H1 (cell line): ENCODE data around the gene P3H3. TPM values are rescaled to one million over a fixed set of nuclear protein-coding genes. Genes with fewer than 3 reads are reported as not detected.

Experiments
- ASH2L ChIP-seq: fragments of 200-600, 300-600 bp; sonication (generic); IDR thresholded peaks from one replicate; pipeline ENCODE4 v1.7.1; 2017; ENCODE audit warnings: low read length
- CHD2 ChIP-seq: IDR thresholded peaks from 2 replicates; pipeline ENCODE4 v1.6.1; 2012; ENCODE audit warnings: low read length, improper control_type of control experiment
- POLR2A ChIP-seq, 2 experiments: IDR thresholded peaks; 1 replicate in 1 of 2; 2 replicates in 1 of 2; pipeline ENCODE4 v1.6.1; 2011; ENCODE audit warnings: low read depth in 2 of 2, low read length in 2 of 2, mild to moderate bottlenecking in 2 of 2; ENCODE audit errors: control extremely low read depth in 1 of 2
- RNF2 ChIP-seq: fragments of 200-900, 300-1000 bp; sonication (generic); IDR thresholded peaks from 2 replicates; pipeline ENCODE4 v1.7.1; 2016; ENCODE audit warnings: borderline replicate concordance, low read depth, mild to moderate bottlenecking, antibody characterized with exemption, low read length; ENCODE audit not compliant: poor library complexity, severe bottlenecking; ENCODE audit errors: missing control alignments
- SIX5 ChIP-seq: IDR thresholded peaks from 2 replicates; pipeline ENCODE4 v1.6.1; 2011; ENCODE audit warnings: mild to moderate bottlenecking, low read depth, low read length
- SP2 ChIP-seq: IDR thresholded peaks from 2 replicates; pipeline ENCODE4 v1.6.1; 2012; ENCODE audit warnings: mild to moderate bottlenecking, low read length, inconsistent platforms
- polyA plus RNA-seq, 7 experiments: library from polyadenylated mRNA; depleted of rRNA in 3 of 7; stranded (reverse) in 5 of 7; unstranded in 2 of 7; fragments of >200 nt in 5 of 7; fragments of 200-250 nt in 2 of 7; gene quantifications; 1 replicate in 5 of 7; 2 replicates in 1 of 7; 4 replicates in 1 of 7; pipeline versions ENCODE4 v1.2.1 to v1.2.3, GENCODE V29; 2011 to 2013; ENCODE audit warnings: missing spikeins in 2 of 7, mixed read lengths in 2 of 7
- total RNA-seq: library from RNA; stranded (reverse); fragmentation: NEBNext Ultra II Directional; extraction: Animal tissue kit (Norgen Biotek cat#: 25700); gene quantifications from 2 replicates; pipeline ENCODE4 v1.2.1, GENCODE V29; 2021
- TF ChIP-seq, protein P1 (sequence below): fragments of 300-600 bp; sonication (generic); IDR thresholded peaks from 2 replicates; pipeline ENCODE4 v1.7.1; 2012; ENCODE audit warnings: low read length, moderate library complexity, mild to moderate bottlenecking, inconsistent platforms; ENCODE audit not compliant: insufficient replicate concordance
- TF ChIP-seq, protein P2 (sequence below): IDR thresholded peaks from 2 replicates; pipeline ENCODE4 v1.6.1; 2012; ENCODE audit warnings: low read length, inconsistent platforms

P3H3 gene
- total and polyA plus RNA-seq, 2 of the 8 experiments (the other 6 are each of a cell fraction or from before 2014, with no cell fraction given), result 22.9 to 43.5 TPM

DNA sequence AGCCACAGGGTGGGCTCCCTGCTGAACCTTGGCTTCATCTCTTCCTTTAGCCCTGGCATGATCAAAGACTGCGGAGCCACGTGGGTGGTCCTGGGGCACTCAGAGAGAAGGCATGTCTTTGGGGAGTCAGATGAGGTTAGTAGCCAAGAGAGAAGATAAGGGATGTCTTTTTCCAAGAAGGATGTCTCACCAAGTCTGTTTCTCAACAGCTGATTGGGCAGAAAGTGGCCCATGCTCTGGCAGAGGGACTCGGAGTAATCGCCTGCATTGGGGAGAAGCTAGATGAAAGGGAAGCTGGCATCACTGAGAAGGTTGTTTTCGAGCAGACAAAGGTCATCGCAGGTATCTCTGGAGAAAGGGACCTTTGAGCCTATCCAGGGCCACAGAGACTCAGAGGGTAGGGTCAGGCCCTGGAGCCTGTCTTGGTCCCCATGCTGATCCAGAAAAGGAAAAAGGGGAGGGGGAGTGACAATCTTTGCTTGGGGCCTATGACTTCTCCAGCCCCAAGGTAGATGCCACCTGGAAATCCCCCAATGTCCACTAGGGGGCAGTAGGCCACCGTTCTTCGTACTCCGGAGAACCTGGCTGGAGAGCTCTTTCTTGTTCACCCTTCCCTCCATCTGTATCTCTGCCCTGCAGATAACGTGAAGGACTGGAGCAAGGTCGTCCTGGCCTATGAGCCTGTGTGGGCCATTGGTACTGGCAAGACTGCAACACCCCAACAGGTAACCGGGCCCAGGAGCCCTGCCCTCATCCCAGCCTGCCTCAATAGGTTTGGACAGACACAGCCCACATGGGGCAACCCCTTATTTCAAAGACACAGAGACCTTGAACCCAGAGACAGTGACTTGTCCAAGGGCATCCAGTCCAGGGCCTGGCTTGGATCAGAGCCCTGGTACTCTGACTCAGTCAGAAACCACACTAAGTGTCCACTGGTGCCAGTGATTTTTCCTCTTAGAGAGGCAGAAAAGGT lies 41.1 kb downstream of the P3H3 start (continued):
- TF ChIP-seq, protein P1, sequence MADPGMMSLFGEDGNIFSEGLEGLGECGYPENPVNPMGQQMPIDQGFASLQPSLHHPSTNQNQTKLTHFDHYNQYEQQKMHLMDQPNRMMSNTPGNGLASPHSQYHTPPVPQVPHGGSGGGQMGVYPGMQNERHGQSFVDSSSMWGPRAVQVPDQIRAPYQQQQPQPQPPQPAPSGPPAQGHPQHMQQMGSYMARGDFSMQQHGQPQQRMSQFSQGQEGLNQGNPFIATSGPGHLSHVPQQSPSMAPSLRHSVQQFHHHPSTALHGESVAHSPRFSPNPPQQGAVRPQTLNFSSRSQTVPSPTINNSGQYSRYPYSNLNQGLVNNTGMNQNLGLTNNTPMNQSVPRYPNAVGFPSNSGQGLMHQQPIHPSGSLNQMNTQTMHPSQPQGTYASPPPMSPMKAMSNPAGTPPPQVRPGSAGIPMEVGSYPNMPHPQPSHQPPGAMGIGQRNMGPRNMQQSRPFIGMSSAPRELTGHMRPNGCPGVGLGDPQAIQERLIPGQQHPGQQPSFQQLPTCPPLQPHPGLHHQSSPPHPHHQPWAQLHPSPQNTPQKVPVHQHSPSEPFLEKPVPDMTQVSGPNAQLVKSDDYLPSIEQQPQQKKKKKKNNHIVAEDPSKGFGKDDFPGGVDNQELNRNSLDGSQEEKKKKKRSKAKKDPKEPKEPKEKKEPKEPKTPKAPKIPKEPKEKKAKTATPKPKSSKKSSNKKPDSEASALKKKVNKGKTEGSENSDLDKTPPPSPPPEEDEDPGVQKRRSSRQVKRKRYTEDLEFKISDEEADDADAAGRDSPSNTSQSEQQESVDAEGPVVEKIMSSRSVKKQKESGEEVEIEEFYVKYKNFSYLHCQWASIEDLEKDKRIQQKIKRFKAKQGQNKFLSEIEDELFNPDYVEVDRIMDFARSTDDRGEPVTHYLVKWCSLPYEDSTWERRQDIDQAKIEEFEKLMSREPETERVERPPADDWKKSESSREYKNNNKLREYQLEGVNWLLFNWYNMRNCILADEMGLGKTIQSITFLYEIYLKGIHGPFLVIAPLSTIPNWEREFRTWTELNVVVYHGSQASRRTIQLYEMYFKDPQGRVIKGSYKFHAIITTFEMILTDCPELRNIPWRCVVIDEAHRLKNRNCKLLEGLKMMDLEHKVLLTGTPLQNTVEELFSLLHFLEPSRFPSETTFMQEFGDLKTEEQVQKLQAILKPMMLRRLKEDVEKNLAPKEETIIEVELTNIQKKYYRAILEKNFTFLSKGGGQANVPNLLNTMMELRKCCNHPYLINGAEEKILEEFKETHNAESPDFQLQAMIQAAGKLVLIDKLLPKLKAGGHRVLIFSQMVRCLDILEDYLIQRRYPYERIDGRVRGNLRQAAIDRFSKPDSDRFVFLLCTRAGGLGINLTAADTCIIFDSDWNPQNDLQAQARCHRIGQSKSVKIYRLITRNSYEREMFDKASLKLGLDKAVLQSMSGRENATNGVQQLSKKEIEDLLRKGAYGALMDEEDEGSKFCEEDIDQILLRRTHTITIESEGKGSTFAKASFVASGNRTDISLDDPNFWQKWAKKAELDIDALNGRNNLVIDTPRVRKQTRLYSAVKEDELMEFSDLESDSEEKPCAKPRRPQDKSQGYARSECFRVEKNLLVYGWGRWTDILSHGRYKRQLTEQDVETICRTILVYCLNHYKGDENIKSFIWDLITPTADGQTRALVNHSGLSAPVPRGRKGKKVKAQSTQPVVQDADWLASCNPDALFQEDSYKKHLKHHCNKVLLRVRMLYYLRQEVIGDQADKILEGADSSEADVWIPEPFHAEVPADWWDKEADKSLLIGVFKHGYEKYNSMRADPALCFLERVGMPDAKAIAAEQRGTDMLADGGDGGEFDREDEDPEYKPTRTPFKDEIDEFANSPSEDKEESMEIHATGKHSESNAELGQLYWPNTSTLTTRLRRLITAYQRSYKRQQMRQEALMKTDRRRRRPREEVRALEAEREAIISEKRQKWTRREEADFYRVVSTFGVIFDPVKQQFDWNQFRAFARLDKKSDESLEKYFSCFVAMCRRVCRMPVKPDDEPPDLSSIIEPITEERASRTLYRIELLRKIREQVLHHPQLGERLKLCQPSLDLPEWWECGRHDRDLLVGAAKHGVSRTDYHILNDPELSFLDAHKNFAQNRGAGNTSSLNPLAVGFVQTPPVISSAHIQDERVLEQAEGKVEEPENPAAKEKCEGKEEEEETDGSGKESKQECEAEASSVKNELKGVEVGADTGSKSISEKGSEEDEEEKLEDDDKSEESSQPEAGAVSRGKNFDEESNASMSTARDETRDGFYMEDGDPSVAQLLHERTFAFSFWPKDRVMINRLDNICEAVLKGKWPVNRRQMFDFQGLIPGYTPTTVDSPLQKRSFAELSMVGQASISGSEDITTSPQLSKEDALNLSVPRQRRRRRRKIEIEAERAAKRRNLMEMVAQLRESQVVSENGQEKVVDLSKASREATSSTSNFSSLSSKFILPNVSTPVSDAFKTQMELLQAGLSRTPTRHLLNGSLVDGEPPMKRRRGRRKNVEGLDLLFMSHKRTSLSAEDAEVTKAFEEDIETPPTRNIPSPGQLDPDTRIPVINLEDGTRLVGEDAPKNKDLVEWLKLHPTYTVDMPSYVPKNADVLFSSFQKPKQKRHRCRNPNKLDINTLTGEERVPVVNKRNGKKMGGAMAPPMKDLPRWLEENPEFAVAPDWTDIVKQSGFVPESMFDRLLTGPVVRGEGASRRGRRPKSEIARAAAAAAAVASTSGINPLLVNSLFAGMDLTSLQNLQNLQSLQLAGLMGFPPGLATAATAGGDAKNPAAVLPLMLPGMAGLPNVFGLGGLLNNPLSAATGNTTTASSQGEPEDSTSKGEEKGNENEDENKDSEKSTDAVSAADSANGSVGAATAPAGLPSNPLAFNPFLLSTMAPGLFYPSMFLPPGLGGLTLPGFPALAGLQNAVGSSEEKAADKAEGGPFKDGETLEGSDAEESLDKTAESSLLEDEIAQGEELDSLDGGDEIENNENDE, result no peak
- TF ChIP-seq ASH2L, result no peak
- no peak for TF ChIP-seq SIX5
- TF ChIP-seq POLR2A (IDR thresholded peaks at IDR 0.05; ENCODE audit: control extremely low read depth in 1 of 2, low read depth in 2 of 2, low read length in 2 of 2), result peak in 1 of 2 experiments; percentile 65; a peak in 2 of 3 replicates
- TF ChIP-seq, protein P2, sequence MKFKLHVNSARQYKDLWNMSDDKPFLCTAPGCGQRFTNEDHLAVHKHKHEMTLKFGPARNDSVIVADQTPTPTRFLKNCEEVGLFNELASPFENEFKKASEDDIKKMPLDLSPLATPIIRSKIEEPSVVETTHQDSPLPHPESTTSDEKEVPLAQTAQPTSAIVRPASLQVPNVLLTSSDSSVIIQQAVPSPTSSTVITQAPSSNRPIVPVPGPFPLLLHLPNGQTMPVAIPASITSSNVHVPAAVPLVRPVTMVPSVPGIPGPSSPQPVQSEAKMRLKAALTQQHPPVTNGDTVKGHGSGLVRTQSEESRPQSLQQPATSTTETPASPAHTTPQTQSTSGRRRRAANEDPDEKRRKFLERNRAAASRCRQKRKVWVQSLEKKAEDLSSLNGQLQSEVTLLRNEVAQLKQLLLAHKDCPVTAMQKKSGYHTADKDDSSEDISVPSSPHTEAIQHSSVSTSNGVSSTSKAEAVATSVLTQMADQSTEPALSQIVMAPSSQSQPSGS, result no peak
- no peak for TF ChIP-seq RNF2
- TF ChIP-seq CHD2, result no peak
- TF ChIP-seq SP2, result no peak
